Stimulated activated CD4-positive, alpha-beta T cell treated with anti-CD3 and anti-CD28 coated beads, Interleukin-4, amount 100 ng/mL, for 1 hour (primary cell): Measurements from ENCODE around the gene ARMC10.
A peak's percentile ranks its signal among the peaks of the same experiment; 100 is the strongest.
"Not testable (repeated sequence)": the region's sequence is repeated elsewhere in the genome, so short reads cannot be mapped to it uniquely, and the experiment has no call there.

Experiments used
- DNase-seq: peaks from one replicate; pipeline ENCODE4 v3.0.0-alpha.2; 2020

Gene ARMC10

DNA sequence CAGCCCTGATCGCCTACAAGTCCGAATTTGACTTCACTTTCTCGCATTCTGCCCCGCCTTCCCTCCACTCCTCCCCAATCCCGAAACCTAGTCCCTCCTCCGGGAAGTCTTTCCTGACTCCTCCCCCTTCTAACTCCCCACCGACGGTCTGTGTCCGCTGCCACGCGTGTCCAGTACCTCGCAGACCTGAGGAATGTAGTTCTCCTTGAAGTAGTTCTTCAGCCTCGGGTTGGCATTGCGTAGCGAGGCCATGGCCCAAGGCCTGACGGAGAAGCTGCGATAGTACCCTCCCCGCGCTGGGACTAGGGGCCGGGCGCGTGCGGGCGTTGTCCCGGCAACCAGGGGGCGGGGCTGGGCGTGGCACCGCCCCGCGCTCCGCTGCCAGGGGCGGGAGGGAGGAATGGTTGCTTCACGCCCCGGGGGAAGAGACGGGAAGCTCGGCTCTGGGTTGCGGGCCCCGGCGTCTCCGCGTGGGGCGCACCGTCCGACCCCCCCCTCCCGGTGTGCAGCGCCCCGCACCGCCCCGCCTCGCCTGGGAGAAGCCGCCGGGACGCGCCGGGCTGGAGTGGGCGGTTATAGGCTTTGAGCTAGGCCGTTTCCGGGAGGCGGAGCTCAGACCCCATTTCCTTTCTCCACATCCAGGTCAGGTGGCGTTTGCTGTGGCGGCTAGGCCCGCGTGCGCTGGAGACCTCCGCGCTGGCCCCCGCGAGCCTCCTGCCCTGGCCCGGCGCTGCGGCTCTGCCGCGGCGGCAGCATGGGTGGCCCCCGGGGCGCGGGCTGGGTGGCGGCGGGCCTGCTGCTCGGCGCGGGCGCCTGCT lies at the start of gene ARMC10, which contains the start of gene FBXL13:
ARMC10 (plus strand) TSS at position 622 of the 818 bp plus-strand sequence; CDS start at position 755, 133 bp downstream.
FBXL13 (minus strand) TSS at position 278 of the 818 bp plus-strand sequence.
- peak; percentile 89 for DNase-seq

DNA sequence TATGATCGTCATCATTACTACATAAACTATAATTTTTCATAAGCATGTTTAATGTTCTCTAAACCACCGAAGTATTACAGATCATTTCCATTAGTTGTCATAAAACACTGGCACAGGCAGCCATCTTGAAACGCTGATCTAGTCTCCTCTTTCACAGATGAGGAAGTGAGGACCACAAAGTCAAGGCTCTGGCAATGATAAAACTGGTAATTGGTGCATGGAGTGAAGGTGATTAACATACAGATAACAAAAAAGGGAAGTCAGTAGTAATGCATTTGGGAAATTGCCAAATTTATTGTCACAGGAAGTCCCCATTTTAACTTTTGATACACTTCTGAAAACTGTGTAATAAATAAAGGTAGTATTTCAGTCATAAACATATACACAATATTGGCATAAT lies 49.6 kb upstream of the ARMC10 start:
- no peak for DNase-seq

DNA sequence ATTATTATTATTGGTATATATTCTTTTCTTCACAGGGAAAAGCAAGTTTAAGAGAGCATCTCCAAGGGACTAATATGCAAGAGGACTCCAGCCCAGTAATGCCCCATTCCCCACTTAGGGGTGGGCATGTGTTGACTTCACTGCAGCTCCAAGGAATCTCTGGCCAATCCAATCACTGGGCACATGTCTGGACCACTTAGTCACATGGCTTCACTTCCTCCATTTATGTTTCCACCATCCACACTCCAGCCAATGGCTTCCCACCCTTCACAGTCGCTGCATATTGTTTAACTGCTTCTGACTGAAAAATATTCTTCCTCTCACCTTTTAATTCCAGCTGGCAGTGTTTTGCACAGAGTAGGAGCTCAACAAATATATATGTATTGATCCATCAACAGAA lies 43.9 kb upstream of the ARMC10 start:
- DNase-seq = no peak

DNA sequence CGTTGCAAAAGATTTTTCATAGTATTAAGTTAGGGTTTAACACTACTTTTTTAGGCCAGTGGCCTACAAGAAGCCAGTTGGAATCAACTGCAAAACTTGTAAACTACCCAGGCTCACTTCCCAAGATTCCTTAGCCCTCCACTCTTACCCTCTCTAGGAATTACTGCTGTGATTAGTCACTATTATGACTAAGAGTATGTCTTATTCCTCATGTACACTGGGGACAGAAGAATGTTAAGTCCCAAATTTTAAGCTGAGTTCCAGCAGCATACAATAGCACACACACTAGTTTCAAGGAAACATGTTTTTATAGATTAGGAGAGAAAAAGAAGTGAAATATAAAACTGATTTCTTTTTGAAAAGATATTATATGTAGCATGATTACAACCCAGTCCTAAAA lies 43.2 kb upstream of the ARMC10 start:
- DNase-seq = no peak

DNA sequence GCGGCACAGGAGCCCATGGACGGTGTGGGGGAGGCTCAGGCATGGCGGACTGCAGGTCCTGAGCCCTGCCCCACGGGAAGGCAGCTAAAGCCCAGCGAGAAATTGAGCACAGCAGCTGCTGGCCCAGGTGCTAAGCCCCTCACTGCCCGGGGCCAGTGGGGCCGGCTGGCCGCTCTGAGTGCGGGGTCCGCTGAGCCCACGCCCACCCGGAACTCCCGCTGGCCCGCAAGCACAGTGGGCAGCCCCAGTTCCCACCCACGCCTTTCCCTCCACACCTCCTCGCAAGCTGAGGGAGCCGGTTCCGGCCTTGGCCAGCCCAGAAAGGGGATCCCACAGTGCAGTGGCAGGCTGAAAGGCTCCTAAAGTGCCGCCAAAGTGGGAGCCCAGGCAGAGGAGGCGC lies 40.6 kb upstream of the ARMC10 start:
- DNase-seq = not testable (repeated sequence)

DNA sequence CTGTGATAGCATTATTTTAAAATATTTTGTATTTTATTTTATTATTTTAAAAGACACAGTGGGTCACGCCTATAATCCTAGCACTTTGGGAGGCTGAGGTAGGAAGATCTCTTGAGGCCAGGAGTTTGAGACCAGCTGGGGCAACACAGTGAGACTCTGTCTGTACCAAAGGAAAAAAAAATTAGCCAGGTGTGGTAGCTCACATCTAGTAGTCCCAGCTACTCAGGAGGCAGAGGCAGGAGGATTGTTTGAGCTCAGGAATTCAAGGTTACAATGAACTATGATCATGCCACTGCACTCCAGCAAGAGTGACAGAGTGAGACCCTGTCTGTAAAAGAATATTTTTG lies 37.5 kb upstream of the ARMC10 start:
- DNase-seq = no peak

DNA sequence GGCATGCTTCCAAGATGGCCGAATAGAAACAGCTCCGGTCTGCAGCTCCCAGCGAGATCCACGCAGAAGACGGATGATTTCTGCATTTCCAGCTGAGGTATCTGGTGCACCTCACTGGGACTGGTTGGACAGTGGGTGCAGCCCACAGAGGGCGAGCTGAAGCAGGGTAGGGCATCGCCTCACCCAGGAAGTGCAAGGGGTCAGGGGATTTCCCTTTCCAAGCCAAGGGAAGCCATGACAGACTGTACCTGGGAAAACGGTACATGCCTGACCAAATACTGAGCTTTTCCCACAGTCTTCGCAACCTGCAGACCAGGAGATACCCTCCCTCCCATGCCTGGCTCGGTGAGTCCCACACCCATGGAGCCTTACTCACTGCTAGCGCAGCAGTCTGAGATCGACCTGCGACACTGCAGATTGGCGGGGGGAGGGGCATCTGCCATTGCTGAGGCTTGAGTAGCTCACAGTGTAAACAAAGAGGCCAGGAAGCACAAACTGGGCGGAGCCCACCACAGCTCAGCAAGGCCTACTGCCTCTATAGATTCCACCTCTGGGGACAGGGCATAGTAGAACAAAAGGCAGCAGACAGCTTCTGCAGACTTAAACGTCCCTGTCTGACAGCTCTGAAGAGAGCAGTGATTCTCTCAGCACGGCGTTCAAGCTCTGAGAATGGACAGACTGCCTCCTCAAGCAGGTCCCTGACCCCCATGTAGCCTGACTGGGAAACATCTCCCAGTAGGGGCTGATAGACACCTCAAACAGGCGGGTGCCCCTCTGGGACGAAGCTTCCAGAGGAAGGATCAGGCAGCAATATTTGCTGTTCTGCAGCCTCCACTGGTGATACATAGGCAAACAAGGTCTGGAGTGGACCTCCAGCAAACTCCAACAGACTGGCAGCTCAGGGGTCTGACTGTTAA lies 36.9 kb upstream of the ARMC10 start:
- DNase-seq = not testable (repeated sequence)

DNA sequence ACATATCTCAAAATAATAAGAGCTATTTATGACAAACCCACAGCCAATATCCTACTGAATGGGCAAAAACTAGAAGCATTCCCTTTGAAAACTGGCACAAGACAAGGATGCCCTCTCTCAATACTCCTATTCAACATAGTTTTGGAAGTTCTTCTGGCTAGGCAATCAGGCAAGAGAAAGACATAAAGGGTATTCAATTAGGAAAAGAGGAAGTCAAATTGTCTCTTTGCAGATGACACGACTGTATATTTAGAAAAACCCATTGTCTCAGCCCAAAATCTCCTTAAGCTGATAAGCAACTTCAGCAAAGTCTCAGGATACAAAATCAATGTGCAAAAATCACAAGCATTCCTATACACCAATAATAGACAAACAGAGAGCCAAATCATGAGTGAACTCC lies 33.1 kb upstream of the ARMC10 start:
- not testable (repeated sequence) for DNase-seq

DNA sequence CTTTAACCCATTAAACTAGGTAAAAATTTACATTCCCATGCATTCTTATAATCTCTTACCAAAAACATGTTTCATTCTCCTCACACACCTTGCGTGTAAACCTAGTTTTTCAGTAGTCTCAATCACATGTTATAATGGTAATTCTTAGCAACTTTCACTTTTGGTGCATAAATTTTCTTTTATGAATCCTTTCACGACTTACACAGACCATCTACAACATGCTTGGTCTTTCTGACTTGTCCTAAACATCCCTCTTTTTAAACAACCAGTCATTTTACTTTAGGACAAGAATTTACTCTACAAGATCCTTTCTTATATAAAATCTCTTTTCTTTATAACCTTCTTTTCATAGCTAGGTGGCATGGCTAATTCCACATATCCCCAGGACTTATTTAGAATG lies 26.1 kb upstream of the ARMC10 start:
- no peak for DNase-seq

DNA sequence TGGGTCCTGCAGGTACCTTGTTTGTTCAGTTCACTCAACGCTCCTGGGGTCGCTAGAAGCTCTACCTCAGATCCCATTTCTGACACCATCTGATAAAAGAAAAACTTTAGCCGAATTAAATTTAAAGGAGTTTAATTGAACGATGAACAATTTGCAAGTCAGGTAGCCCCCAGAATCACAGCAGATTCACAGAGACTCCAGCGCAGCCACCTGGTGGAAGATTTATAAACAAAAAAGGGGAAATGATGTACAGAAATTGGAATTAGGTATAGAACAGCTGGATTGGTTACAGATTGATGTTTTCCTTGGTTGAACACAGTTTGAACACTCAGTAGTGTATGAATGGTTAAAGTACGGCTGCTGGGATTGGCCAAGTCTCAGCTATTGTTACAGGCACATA lies 23.4 kb upstream of the ARMC10 start:
- DNase-seq = no peak

DNA sequence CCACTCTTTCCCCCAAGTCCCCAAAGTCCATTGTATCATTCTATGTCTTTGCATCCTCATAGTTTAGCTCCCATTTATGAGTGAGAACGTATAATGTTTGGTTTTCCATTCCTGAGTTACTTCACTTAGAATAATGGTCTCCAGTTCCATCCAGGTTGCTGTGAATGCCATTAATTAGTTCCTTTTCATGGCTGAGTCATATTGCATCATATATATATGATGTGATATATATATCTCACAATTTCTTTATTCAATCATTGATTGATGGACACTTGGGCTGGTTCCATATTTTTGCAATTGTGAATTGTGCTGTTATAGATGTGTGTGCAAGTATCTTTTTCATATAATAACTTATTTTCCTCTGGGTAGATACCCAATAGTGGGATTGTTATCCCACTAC lies 18.9 kb upstream of the ARMC10 start:
- not testable (repeated sequence) for DNase-seq

DNA sequence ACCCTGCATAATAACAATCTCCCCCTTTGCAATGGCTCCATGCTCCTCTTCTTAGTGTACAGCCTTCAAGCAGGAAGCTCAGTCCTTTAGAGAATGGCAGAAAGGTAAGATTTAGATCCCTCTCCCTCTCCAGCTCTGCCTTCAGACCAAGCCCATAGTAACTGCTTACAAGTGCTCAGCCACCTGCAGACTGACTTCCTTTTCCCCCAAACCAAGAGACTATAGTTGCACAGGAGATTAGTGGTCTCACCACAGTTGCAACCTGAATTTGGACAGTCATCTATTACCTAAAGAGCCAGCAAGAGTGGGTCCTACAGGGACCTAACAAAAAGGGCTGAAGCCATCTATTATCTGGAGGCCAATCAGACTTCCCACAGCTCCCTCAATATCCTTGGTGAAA lies 16.8 kb upstream of the ARMC10 start:
- no peak for DNase-seq

DNA sequence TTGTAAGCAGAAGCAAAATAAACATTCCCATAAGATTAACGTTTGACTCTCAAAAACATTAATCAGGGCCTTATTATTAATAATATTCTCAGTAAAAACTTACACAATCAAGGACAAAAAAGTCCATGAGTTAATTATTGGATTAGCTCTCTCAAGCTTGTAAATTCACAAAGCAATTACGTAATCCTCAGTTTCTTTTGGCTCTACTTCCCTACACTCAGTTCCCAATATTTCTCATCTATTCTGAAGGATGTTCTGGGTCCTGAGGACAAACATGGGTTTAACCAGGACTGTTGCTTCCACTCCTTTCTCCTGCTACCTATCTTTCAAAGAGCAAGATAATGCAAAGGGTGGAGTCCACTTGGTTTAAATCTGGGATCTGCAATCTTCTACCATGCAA lies 15.5 kb upstream of the ARMC10 start:
- no peak for DNase-seq

DNA sequence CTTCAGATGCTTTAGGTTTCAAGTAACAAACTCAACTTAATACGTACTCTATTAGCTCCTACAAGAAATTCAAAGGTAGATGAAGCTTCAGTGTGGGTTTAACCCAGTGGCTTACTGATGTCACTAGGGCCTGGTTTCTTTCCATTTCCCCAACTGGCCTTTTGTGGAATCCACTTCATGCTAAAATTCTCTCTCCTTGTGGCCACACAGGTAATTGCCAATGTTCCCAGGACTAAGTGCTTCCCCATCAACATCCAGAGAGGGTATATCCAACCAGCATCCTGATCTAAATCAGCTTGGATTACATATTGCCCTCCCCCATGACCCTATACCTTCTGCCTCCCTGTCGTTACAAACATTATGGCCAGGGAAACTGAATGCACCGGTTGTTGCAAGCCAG lies 11.0 kb upstream of the ARMC10 start:
- DNase-seq = no peak

DNA sequence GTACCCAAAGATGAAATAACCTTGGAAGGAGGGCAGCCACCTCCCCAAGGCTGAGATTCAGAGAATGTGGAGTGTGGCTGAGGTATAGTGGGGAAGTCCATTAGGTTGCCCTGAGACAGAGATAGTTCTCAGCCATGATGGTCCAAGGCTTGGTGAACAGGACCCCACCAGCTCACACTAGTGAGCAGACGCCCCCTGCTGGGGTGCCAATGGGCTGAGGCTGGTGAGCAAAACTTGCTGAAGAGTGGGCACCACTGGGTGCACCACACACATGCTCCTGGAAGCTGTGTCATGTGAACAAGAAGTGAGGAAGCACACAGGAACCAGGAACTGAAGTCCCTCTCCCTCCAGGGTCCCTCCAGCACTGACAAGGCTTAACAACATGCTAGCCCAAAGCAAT lies 9.3 kb upstream of the ARMC10 start:
- peak; percentile 47 for DNase-seq

DNA sequence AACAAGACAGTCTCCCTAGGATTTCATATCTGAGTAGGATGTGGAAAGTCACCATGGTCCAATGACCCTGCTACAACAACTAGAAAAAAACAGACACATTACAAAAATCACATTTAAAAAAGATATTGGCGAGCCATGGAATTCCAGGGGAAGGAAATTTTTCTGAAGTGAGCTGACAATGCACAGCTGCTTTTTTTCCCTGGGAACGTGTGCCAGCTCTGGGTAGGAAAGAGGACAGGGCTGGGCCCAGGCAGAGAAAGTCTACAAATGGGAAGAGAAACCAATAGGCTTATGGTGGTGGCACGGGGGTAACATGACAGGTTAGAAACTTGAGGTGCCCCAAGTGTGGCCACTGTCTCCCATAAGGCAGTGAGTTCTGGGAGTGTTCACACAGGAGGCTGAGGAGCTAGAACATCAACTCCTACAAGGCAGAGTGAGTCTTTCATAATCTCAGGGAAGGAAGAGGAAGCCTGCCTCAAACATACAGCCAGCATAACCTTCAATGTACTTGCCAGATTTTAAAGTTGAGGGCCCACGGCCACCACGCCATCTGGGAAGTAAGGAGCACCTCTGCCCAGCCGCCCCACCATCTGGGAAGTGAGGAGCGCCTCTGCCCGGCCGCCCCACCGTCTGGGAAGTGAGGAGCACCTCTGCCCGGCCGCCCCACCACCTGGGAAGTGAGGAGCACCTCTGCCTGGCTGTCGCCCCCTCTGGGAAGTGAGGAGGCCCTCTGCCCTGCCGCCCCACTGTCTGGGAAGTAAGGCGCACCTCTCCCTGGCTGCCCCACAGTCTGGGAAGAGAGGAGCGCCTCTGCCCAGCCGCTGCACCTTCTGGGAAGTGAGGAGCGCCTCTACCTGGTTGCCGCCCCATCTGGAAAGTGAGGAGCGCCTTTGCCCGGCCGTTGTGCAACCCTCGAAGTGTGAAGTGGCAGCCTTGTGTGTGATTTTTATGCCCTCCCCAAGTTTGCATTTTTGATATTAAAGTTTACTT lies 6.2 kb upstream of the ARMC10 start:
- DNase-seq = no peak

DNA sequence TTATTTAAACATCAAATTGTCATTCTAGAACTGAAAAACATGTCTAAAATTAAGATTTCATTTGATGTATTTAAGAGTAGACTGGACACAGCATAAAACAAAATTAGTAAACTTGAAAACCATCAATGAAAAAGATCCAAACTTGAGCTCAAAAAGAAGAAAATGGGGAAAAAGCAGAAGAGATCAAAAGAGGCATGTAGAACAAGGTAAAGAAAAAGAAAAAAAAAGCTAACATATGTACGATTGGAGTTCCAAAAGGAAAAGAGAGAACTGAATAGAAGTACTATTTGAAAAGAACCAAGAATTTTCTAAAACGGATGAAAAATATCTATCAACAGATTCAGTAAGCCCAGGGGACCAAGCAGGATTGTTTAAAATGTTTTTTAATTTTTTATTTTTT lies 3.9 kb upstream of the ARMC10 start:
- DNase-seq = no peak

DNA sequence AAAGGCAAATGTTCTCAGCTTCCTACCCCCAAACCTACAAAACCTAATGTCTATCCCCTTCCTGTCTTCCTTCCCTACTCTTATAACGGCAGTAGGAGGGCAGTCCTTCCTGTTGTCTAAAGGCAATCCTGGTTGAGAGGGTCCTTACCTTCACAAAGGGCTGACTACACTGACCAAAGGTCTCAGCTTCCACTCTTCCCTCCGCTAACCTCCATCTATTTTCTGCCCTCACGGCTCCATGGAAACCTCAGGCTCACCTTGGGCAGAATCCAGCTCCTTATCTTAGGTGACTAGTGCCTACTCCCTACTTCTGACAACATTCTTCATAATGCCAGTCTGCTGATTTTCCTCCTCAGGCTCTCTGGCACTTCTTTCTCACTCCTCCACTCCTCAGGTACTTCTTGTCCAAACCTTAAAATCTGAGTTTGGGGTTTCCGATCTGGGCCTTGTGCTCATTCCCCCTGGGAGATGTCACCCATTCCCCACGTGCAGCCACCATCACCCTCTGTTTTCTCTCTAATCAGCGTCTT lies 886 bp upstream of the ARMC10 start:
- no peak for DNase-seq

DNA sequence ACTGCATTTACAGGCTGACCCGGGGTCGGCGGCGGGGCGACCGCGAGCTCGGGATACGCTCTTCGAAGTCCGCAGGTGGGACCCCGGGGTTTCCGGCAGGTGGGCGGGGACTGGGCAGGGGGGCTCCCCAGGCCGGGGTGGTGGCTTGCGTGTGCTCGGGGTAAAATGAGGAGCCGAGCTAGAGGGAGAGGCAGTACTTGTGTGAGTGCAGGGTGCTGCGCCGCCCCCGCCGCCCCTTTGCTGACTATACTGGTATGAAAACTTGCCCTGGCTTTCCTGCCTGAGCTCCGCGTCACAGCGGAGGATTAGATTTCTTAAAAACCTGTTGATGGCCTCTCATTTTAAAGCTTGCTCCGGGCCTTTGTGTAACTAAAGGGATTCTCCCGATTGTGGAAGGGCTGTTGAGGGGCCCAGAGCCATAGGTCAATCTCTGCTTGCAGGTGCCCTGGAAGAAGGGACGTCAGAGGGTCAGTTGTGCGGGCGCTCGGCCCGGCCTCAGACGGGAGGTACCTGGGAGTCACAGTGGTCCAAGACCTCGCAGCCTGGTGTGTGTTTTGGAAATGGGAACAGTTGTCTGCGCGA lies 488 bp downstream of the ARMC10 start:
- DNase-seq = peak; percentile 86

DNA sequence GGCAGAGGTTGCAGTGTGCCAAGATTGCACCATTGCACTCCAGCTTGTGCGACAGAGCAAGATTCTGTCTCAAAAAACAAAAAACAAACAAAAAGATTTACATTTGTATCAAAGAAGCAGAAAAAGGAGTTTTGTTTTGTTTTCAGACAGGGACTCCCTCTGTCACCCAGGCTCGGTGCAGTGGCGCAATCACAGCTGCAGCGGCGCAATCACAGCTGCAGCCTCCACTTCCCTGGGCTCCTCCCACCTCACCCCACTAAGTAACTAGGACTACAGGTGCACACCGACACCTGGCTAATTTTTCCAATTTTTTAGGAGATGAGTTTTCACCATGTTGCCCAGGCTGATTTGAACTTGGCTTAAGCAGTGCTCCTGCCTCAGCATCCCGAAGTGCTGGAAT lies 1.8 kb downstream of the ARMC10 start:
- DNase-seq = no peak

DNA sequence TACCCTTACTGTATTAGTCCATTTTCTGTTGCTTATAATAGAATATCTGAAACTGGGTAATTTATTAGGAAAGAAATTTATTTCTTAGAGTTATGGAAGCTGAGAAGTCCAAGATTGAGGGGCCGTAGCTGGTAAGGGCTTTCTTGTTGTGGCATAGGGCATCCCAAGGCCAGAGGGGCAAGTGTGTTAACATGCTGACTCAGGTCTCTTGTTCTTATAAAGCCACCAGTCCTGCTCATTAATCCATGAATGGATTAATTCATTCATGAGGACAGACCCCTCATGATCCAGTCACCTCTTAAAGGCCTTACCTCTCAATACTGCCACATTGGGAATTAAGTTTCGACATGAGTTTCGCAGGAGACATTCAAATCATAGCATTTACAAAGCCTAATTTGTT lies 2.4 kb downstream of the ARMC10 start:
- no peak for DNase-seq

DNA sequence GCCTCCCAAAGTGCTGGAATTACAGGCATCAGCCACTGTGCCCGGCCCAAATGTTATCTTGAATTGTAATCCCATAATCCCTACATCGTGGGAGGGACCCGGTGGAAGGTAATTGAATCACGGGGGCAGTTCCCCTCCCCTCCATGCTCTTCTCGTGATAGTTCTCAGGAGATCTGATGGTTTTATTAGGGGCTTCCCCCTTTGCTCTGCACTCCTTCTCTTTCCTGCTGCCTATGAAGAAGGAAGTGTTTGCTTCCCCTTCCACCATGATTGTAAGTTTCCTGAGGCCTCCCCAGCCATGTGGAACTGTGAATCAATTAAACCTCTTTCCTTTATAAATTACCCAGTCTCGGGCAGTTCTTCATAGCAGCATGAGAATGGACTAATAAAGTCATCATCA lies 3.3 kb downstream of the ARMC10 start:
- DNase-seq = not testable (repeated sequence)
